GM18526 (cell line): ENCODE results near the gene HDDC3.
A peak's percentile ranks its signal among the peaks of the same experiment; 100 is the strongest.

ENCODE experiments used
- POLR2A ChIP-seq: IDR thresholded peaks from 3 replicates; pipeline ENCODE4 v1.6.1; 2011; ENCODE audit not compliant: insufficient read length; ENCODE audit errors: extremely low read depth

The HDDC3 gene

GRCh38 chr15:90931828-90932659 lies at the start of gene HDDC3:
TSS of gene HDDC3 (minus strand) at chr15:90932549. CDS start at chr15:90932540, 9 bp downstream.
- TF ChIP-seq POLR2A = peak; percentile 81

GRCh38 chr15:90982135-90982534 lies 49.8 kb upstream of the HDDC3 start:
- no peak for TF ChIP-seq POLR2A

- no peak for TF ChIP-seq POLR2A
Observed at GRCh38 chr15:90981681-90982080, 49.3 kb upstream of the HDDC3 start.

- TF ChIP-seq POLR2A = no peak
Observed at GRCh38 chr15:90979582-90979981, 47.2 kb upstream of the HDDC3 start.

GRCh38 chr15:90974216-90974615 lies 41.9 kb upstream of the HDDC3 start:
- TF ChIP-seq POLR2A = no peak

DNA sequence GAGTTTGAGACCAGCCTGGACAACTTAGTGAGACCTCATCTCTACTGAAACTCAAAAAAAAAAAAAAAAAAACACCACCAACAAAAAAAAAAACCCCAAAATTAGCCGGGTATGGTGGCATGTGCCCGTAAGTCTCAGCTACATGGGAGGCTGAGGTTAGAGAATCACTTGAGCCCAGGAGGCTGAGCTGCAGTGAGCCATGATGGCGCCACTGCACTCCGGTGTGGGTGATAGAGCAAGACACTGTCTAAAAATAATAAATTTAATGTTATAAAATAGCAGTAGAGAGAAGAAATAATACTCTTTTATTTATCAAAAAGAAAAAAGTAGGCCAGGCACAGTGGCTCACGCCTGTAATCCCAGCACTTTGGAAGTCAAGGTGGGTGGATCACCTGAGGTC lies 39.8 kb upstream of the HDDC3 start:
- TF ChIP-seq POLR2A = no peak

DNA sequence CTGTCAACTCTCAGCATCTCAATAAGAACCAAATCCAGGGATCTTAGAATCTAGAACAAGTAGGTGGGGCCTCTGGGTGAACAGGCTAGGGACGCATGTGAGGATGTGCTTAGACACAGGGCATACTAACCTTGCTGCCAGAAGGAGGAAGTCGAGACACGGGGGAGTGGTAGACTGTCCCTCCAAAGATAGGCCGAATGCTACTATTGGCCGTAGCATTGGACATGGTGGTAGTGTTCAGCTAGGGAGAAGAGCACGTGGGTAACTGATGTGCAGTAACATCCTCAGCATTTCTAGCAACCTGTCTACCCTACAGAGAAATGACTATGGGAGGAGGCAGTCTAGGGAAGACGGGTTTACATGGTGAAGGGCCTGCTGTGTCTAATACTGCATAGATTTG lies 37.9 kb upstream of the HDDC3 start:
- no peak for TF ChIP-seq POLR2A

- TF ChIP-seq POLR2A = no peak
Observed at GRCh38 chr15:90968434-90968833, 36.1 kb upstream of the HDDC3 start.

- TF ChIP-seq POLR2A = no peak
Observed at GRCh38 chr15:90967206-90967605, 34.9 kb upstream of the HDDC3 start.

DNA sequence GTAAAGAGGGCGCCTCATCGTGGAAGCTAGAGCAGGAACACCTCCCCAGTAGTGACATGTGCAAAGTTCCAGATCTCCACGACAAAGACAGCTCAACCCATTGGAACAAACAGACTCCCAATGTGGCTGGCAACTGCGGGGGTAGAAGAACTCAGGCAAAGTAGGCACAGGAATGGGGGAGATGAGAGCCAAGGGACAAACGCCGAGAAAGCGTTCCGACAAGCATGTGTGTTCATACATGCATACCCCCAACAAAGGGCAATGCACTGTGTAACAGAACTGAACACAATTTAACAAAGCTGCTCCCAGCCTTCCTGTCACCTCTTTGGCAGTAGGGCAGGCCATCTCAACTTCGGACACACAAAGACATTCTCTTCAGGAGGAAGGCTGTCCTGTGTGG lies 33.9 kb upstream of the HDDC3 start:
- TF ChIP-seq POLR2A = no peak

DNA sequence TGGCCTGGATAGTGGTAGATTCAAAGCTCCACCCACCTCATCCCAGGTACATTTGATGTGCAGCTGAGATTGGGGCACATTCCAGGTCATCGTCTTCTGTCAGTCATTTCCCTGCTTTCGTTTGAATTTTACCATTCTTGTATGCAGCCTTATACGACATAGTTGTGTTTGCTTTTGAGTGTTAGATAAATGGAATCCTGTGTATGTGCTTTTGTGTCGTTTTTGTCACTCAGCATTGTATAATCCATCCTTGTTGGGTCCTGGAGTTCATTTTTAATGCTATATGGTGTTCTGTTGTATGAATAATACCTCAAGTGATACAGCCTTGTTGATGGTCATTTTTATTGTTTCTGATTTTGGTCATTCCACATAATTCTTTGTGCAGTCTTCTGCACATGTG lies 29.7 kb upstream of the HDDC3 start:
- TF ChIP-seq POLR2A = no peak

DNA sequence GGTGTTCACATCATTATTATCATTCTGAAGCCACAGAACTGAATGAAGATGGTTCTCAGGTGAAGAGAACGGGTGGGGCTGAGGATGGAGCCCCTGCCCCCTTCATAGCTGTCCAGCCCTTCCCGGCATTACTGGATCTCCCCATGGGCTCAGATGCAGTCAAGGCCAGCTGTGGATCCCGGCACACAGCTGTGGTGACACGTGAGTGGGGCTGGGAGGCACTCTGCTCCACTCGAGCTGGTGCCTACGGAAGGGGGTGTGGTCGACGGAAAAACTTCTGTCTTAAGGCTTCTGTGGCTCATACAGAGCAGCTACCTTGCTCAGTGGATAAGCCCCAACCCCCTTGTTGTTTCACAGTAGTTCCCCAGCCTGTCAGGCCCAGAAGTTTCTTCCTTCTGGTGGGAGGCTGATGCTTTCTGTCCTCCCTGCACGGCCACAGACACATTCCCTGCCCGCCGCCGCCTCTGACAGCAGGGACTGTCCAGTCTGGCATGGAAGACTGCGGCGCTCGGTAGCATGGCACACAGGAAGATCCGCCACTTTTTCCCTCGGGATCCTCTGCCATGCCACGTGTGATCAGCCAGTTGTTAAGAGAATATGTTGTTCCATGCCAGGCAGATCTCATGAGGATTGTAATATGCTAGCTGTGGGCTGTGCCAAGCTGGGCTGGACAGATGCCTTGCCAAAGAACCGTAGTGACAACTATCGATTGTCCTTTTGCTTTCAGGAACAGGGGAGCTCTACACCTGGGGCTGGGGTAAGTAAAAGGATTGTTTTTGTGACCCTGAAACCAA lies 28.1 kb upstream of the HDDC3 start:
- no peak for TF ChIP-seq POLR2A

GRCh38 chr15:90959894-90960293 lies 27.5 kb upstream of the HDDC3 start:
- TF ChIP-seq POLR2A = no peak

- TF ChIP-seq POLR2A = no peak
Observed at GRCh38 chr15:90959028-90959595, 26.8 kb upstream of the HDDC3 start.

DNA sequence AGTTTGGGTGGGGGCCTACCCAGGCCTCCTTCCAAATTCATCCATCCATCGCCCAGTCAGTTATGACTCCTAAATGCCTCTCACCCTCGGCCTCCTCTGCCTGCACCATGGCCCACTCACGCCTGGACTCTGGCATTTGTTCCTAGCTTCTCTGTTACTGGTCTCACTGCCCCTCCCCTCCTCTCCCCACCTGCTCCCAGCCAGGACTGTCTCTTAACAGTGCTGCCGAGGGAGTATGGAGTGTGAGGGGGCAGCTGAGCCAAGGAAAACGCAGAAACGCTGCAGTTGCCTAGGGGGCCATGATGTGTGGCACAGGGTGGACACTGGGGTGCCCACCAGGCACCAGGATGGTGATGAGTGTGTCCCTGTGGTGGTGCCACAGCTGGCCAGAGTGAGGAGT lies 25.4 kb upstream of the HDDC3 start:
- no peak for TF ChIP-seq POLR2A
